ENCODE data around the gene KIF3A. TPM values are rescaled to one million over a fixed set of nuclear protein-coding genes. Genes with fewer than 3 reads are reported as not detected.

Gene KIF3A
- total and polyA plus RNA-seq, 2 experiments from 2014 or later, result 5.4 to 10.5 TPM

GRCh38 chr5:132644177-132644576 is 93.2 kb downstream of the KIF3A start:
- no peaks in the 10 kb centered on the region for H3K27me3 ChIP-seq
- H3K9me3 ChIP-seq (ENCODE audit: low read depth), result no peaks in the 10 kb centered on the region
- no peaks in the 10 kb centered on the region for H3K36me3 ChIP-seq
- no peaks in the 10 kb centered on the region for H3K4me1 ChIP-seq (ENCODE audit: low read depth)
- no peak overlapping the region for H3K27ac ChIP-seq
- no peak overlapping the region for H3K4me3 ChIP-seq
- DNase-seq (ENCODE audit: low read depth in 1 of 2, low spot score in 1 of 2), result no peak
- no peak for TF ChIP-seq CTCF (IDR thresholded peaks at IDR 0.05; ENCODE audit: low read depth, low read length)

Other genes starting within 250 kb of the KIF3A start
- gene IRF1, start 246.8 kb downstream of the KIF3A start, total RNA-seq, result 5.5 and 6.0 TPM in 2 replicates
- 4.7 and 5.7 TPM in 2 replicates for gene IRF1, start 246.8 kb downstream of the KIF3A start, polyA plus RNA-seq
- not detected in 2 replicates for gene IL5, start 194.0 kb downstream of the KIF3A start, total RNA-seq
- not detected in 2 replicates for gene IL5, start 194.0 kb downstream of the KIF3A start, polyA plus RNA-seq
- gene RAD50, start 180.6 kb downstream of the KIF3A start, total RNA-seq, result 10.4 and 13.4 TPM in 2 replicates
- 27.3 and 36.6 TPM in 2 replicates for gene RAD50, start 180.6 kb downstream of the KIF3A start, polyA plus RNA-seq
- not detected in 2 replicates for gene IL13, start 79.4 kb downstream of the KIF3A start, total RNA-seq
- gene IL13, start 79.4 kb downstream of the KIF3A start, polyA plus RNA-seq, result not detected in 2 replicates
- gene IL4, start 63.6 kb downstream of the KIF3A start, total RNA-seq, result not detected in 2 replicates
- not detected in 2 replicates for gene IL4, start 63.6 kb downstream of the KIF3A start, polyA plus RNA-seq
- gene CCNI2, start 9.9 kb upstream of the KIF3A start, total RNA-seq, result not detected in 2 replicates
- gene CCNI2, start 9.9 kb upstream of the KIF3A start, polyA plus RNA-seq, result 0.66 and 0.97 TPM in 2 replicates
- 41.0 and 51.9 TPM in 2 replicates for gene SEPTIN8, start 39.7 kb upstream of the KIF3A start, total RNA-seq
- 18.6 and 24.4 TPM in 2 replicates for gene SEPTIN8, start 39.7 kb upstream of the KIF3A start, polyA plus RNA-seq
- gene SOWAHA, start 75.8 kb upstream of the KIF3A start, total RNA-seq, result 0.14 TPM in 1 of 2 replicates, not detected in the other
- not detected in 2 replicates for gene SOWAHA, start 75.8 kb upstream of the KIF3A start, polyA plus RNA-seq
- gene SHROOM1, start 93.1 kb upstream of the KIF3A start, total RNA-seq, result 8.1 and 9.8 TPM in 2 replicates
- gene SHROOM1, start 93.1 kb upstream of the KIF3A start, polyA plus RNA-seq, result 13.3 TPM in 2 replicates
- gene GDF9, start 128.9 kb upstream of the KIF3A start, total RNA-seq, result 0.14 and 0.45 TPM in 2 replicates
- 1.8 TPM in 1 of 2 replicates, not detected in the other for gene GDF9, start 128.9 kb upstream of the KIF3A start, polyA plus RNA-seq
- 97.0 and 217 TPM in 2 replicates for gene UQCRQ, start 129.1 kb upstream of the KIF3A start, total RNA-seq
- 949 and 1,297 TPM in 2 replicates for gene UQCRQ, start 129.1 kb upstream of the KIF3A start, polyA plus RNA-seq
- 1.2 and 3.1 TPM in 2 replicates for gene LEAP2, start 136.1 kb upstream of the KIF3A start, total RNA-seq
- 1.5 and 3.6 TPM in 2 replicates for gene LEAP2, start 136.1 kb upstream of the KIF3A start, polyA plus RNA-seq
- 52.7 and 83.6 TPM in 2 replicates for gene AFF4, start 226.1 kb upstream of the KIF3A start, total RNA-seq
- gene AFF4, start 226.1 kb upstream of the KIF3A start, polyA plus RNA-seq, result 32.5 and 36.1 TPM in 2 replicates